ENCODE data around the gene CCDC40. TPM values are rescaled to one million over a fixed set of nuclear protein-coding genes. Genes with fewer than 3 reads are reported as not detected.

The CCDC40 gene
- total and polyA plus RNA-seq, 9 of the 15 experiments (the other 6 are each of a cell fraction or from before 2014, with no cell fraction given), result 0.07 to 0.33 TPM; not detected in 7

DNA sequence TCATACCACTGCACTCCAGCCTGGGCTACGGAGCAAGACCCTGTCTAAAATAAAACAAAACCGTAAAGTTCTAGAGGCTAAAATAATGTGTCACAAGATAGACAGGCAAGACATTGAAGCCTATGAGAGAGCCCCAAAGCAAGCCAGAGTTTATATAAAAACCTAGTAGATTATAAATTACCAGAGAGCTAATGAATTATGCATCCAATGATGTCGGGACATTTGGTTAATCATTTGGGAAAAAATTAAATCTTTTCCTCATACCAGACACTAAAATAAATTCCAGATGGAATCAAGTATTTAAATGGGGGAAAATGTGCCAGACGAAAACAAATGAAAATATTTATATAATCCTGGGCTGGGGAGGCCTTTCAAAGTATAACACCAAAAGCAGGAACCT, 24.2 kb downstream of the CCDC40 start:
- no peaks in the 10 kb centered on the region for H3K9me3 ChIP-seq (replicated peaks; ENCODE audit: control insufficient read depth, insufficient read depth, low read depth, low read length)
- no peak overlapping the region for H3K9ac ChIP-seq (ENCODE audit: insufficient read depth in 1 of 2, low read depth in 2 of 2, low read length in 2 of 2)
- ChIA-PET POLR2A (no interaction called here), CTCF (ENCODE audit: low intra/inter-chr PET ratio) (no interaction called here)
- intact Hi-C loops (cut with micrococcal nuclease), result no loop called here
- peaks cover 10 to 14% of the 10 kb centered on the region in 2 experiments for H3K4me1 ChIP-seq (replicated peaks in 1 of 2; ENCODE audit: control insufficient read depth in 2 of 2, insufficient read depth in 2 of 2, low read length in 2 of 2)
- in situ Hi-C loops (cut with MboI), result no loop called here
- FAIRE-seq, result no peak
- no TSS peak for BruUV-seq (replicated peaks)
- no peaks in the 10 kb centered on the region for H4K20me1 ChIP-seq (replicated peaks; ENCODE audit: control insufficient read depth, insufficient read depth, low read length)
- H3K4me2 ChIP-seq (ENCODE audit: insufficient read depth, low read length), result no peak overlapping the region
- no peak for ATAC-seq
- no peak overlapping the region for H2AFZ ChIP-seq (ENCODE audit: low read depth, low read length)
- no peak for DNase-seq (ENCODE audit: extremely low read depth in 1 of 4, low spot score in 3 of 4)
- WGBS (ENCODE audit: insufficient coverage, low coverage, missing lambda C conversion rate), result 10% methylated on average over 4 of the region's 4 CpGs
- TF ChIP-seq, protein P1, sequence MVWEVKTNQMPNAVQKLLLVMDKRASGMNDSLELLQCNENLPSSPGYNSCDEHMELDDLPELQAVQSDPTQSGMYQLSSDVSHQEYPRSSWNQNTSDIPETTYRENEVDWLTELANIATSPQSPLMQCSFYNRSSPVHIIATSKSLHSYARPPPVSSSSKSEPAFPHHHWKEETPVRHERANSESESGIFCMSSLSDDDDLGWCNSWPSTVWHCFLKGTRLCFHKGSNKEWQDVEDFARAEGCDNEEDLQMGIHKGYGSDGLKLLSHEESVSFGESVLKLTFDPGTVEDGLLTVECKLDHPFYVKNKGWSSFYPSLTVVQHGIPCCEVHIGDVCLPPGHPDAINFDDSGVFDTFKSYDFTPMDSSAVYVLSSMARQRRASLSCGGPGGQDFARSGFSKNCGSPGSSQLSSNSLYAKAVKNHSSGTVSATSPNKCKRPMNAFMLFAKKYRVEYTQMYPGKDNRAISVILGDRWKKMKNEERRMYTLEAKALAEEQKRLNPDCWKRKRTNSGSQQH (CRISPR knock-in tag; IDR thresholded peaks at IDR 0.05), result no peak
- TF ChIP-seq, protein P2, sequence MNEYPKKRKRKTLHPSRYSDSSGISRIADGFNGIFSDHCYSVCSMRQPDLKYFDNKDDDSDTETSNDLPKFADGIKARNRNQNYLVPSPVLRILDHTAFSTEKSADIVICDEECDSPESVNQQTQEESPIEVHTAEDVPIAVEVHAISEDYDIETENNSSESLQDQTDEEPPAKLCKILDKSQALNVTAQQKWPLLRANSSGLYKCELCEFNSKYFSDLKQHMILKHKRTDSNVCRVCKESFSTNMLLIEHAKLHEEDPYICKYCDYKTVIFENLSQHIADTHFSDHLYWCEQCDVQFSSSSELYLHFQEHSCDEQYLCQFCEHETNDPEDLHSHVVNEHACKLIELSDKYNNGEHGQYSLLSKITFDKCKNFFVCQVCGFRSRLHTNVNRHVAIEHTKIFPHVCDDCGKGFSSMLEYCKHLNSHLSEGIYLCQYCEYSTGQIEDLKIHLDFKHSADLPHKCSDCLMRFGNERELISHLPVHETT (CRISPR knock-in tag; conservative IDR thresholded peaks at IDR 0.05 in 1 of 2, IDR thresholded peaks at IDR 0.05 in 1 of 2), result no peak
- TF ChIP-seq GABPB1 (CRISPR knock-in tag; IDR thresholded peaks at IDR 0.05) (no peak), PRMT5 (CRISPR knock-in tag; IDR thresholded peaks at IDR 0.05) (no peak), HLTF (IDR thresholded peaks at IDR 0.05) (no peak), FOXJ3 (CRISPR knock-in tag; IDR thresholded peaks at IDR 0.05) (no peak), RCOR1 (IDR thresholded peaks at IDR 0.05; ENCODE audit: borderline replicate concordance in 1 of 2, low read depth in 2 of 2, low read length in 2 of 2) (no peak), NONO (IDR thresholded peaks at IDR 0.05; ENCODE audit: low read depth in 2 of 2, low read length in 1 of 2) (no peak), ARHGAP35 (IDR thresholded peaks at IDR 0.05; ENCODE audit: partially characterized antibody) (no peak), YY1 (IDR thresholded peaks at IDR 0.05; ENCODE audit: borderline replicate concordance in 1 of 3, control insufficient read depth in 1 of 3, extremely low read depth in 1 of 3, insufficient read depth in 3 of 3, insufficient read length in 1 of 3, insufficient replicate concordance in 2 of 3, low read depth in 1 of 3, low read length in 2 of 3) (no peak), ZFP1 (CRISPR knock-in tag; IDR thresholded peaks at IDR 0.05) (no peak)
- TF ChIP-seq, protein P3, sequence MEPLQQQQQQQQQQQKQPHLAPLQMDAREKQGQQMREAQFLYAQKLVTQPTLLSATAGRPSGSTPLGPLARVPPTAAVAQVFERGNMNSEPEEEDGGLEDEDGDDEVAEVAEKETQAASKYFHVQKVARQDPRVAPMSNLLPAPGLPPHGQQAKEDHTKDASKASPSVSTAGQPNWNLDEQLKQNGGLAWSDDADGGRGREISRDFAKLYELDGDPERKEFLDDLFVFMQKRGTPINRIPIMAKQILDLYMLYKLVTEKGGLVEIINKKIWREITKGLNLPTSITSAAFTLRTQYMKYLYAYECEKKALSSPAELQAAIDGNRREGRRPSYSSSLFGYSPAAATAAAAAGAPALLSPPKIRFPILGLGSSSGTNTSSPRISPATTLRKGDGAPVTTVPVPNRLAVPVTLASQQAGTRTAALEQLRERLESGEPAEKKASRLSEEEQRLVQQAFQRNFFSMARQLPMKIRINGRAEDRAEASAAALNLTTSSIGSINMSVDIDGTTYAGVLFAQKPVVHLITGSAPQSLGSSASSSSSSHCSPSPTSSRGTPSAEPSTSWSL (CRISPR knock-in tag; IDR thresholded peaks at IDR 0.05; ENCODE audit: borderline replicate concordance), result no peak
- TF ChIP-seq, protein P4, sequence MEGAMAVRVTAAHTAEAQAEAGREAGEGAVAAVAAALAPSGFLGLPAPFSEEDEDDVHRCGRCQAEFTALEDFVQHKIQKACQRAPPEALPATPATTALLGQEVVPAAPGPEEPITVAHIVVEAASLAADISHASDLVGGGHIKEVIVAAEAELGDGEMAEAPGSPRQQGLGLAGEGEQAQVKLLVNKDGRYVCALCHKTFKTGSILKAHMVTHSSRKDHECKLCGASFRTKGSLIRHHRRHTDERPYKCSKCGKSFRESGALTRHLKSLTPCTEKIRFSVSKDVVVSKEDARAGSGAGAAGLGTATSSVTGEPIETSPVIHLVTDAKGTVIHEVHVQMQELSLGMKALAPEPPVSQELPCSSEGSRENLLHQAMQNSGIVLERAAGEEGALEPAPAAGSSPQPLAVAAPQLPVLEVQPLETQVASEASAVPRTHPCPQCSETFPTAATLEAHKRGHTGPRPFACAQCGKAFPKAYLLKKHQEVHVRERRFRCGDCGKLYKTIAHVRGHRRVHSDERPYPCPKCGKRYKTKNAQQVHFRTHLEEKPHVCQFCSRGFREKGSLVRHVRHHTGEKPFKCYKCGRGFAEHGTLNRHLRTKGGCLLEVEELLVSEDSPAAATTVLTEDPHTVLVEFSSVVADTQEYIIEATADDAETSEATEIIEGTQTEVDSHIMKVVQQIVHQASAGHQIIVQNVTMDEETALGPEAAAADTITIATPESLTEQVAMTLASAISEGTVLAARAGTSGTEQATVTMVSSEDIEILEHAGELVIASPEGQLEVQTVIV (CRISPR knock-in tag; IDR thresholded peaks at IDR 0.05; ENCODE audit: borderline replicate concordance), result no peak
- no peaks in the 10 kb centered on the region for H3K79me2 ChIP-seq (ENCODE audit: control insufficient read depth, insufficient read depth, low read length)
- peaks cover 30 to 55% of the 10 kb centered on the region in 2 experiments for H3K27me3 ChIP-seq (ENCODE audit: control insufficient read depth in 2 of 2, insufficient read depth in 2 of 2, low read length in 2 of 2)
- H3K9me1 ChIP-seq (ENCODE audit: control insufficient read depth, insufficient read depth, low read length), result no peaks in the 10 kb centered on the region
- no peak overlapping the region for H3K27ac ChIP-seq (ENCODE audit: extremely low read depth, low read depth, low read length)
- no peak overlapping the region for H3K4me3 ChIP-seq
- no peaks in the 10 kb centered on the region for H3K36me3 ChIP-seq (ENCODE audit: control insufficient read depth, insufficient read depth, low read length)

Measured in K562 (cell line).